Endothelial cell of umbilical vein (primary cell): ENCODE measurements around the gene CENPW. TPM values are rescaled to one million over a fixed set of nuclear protein-coding genes. Genes with fewer than 3 reads are reported as not detected.

ENCODE experiments used
- BruUV-seq: library from RNA; stranded (reverse); fragments of 400-500 nt; replicated peaks from 2 replicates; lab custom pipeline; 2021; lab: Mats Ljungman, UMichigan
- CTCF ChIA-PET: fragments of 300-600, 350-600 bp; sonication (Branson Sonifier 250); formaldehyde crosslinking; loops from one replicate; lab custom pipeline; 2021; ENCODE audit warnings: antibody characterized with exemption, inconsistent platforms; lab: Charles Lee
- POLR2A ChIA-PET: fragments of 300-600, 350-600 bp; sonication (Branson Sonifier 250); formaldehyde crosslinking; loops from one replicate; lab custom pipeline; 2021; ENCODE audit warnings: antibody characterized with exemption, inconsistent platforms; lab: Charles Lee
- DNase-seq: peaks from one replicate; pipeline ENCODE4 v3.0.0-alpha.2; 2011; ENCODE audit warnings: low read depth, low spot score
- FAIRE-seq: peaks from 2 replicates; lab custom pipeline; 2011; peaks lifted over from hg19 to GRCh38; lab: Jason Lieb, UNC
- H2AFZ ChIP-seq: 2 replicates; pipeline ENCODE4 v1.6.0; 2012; ENCODE audit warnings: low read depth, low read length, control low read depth, inconsistent platforms
- H3K27ac ChIP-seq: 2 replicates; pipeline ENCODE4 v1.5.1; 2011; ENCODE audit warnings: low read depth, mild to moderate bottlenecking, control low read depth, low read length, moderate library complexity; ENCODE audit not compliant: insufficient read depth
- H3K27me3 ChIP-seq, 2 experiments: 2 replicates each; pipeline versions ENCODE4 v1.6.0 to v1.6.1; 2011; ENCODE audit warnings: low read length in 2 of 2, mixed read lengths in 1 of 2; ENCODE audit not compliant: control insufficient read depth in 2 of 2, insufficient read depth in 2 of 2
- H3K36me3 ChIP-seq, 2 experiments: 2 replicates in 1 of 2; 3 replicates in 1 of 2; pipeline ENCODE4 v1.5.1; 2011; ENCODE audit warnings: low read length in 2 of 2, mild to moderate bottlenecking in 1 of 2, moderate library complexity in 1 of 2; ENCODE audit not compliant: control insufficient read depth in 2 of 2, insufficient read depth in 2 of 2; ENCODE audit errors: extremely low read depth in 1 of 2
- H3K4me1 ChIP-seq: 3 replicates; pipeline ENCODE4 v1.5.1; 2011; ENCODE audit warnings: mild to moderate bottlenecking, low read length; ENCODE audit not compliant: control insufficient read depth, insufficient read depth; ENCODE audit errors: extremely low read depth
- H3K4me2 ChIP-seq: 2 replicates; pipeline ENCODE4 v1.6.1; 2011; ENCODE audit warnings: low read length, control low read depth, mixed read lengths; ENCODE audit not compliant: insufficient read depth
- H3K4me3 ChIP-seq, 3 experiments: fragments of 200-600 bp in 1 of 3; sonication (generic), shearing (Covaris generic) in 1 of 3; replicated peaks in 1 of 3; 2 replicates each; pipeline ENCODE4 v1.5.1; 2011 to 2016; ENCODE audit warnings: control low read depth in 3 of 3, low read length in 3 of 3, mild to moderate bottlenecking in 2 of 3, inconsistent platforms in 1 of 3, low read depth in 1 of 3, moderate library complexity in 1 of 3; ENCODE audit not compliant: insufficient read depth in 1 of 3
- H3K79me2 ChIP-seq: 2 replicates; pipeline ENCODE4 v1.6.0; 2012; ENCODE audit warnings: low read length, inconsistent platforms; ENCODE audit not compliant: control insufficient read depth, insufficient read depth
- H3K9ac ChIP-seq: replicated peaks from 2 replicates; pipeline ENCODE3; 2011; ENCODE audit warnings: low read length, control low read depth; ENCODE audit not compliant: insufficient read depth; ENCODE audit errors: extremely low read depth
- H3K9me1 ChIP-seq: replicated peaks from 3 replicates; pipeline ENCODE4 v1.6.0; 2011; ENCODE audit warnings: mild to moderate bottlenecking, low read length; ENCODE audit not compliant: control insufficient read depth, insufficient read depth; ENCODE audit errors: extremely low read depth
- H3K9me3 ChIP-seq: replicated peaks from 2 replicates; pipeline ENCODE4 v1.5.1; 2012; ENCODE audit warnings: low read length, inconsistent platforms; ENCODE audit not compliant: control insufficient read depth, insufficient read depth
- H4K20me1 ChIP-seq: replicated peaks from 2 replicates; pipeline ENCODE3; 2011; ENCODE audit warnings: mild to moderate bottlenecking, low read length; ENCODE audit not compliant: control insufficient read depth, insufficient read depth; ENCODE audit errors: extremely low read depth
- CTCF ChIP-seq, 2 donors: IDR thresholded peaks; 1 replicate in 1 of 2; 2 replicates in 1 of 2; pipeline ENCODE4 v1.5.1; 2011; ENCODE audit warnings: low read length in 2 of 2, mild to moderate bottlenecking in 2 of 2, moderate library complexity in 2 of 2, control low read depth in 1 of 2, inconsistent platforms in 1 of 2, low read depth in 1 of 2; ENCODE audit not compliant: insufficient read depth in 1 of 2; ENCODE audit errors: extremely low read depth in 1 of 2
- EZH2 ChIP-seq: IDR thresholded peaks from 2 replicates; pipeline ENCODE4 v1.6.1; 2012; ENCODE audit warnings: borderline replicate concordance, low read depth, mild to moderate bottlenecking, moderate library complexity, low read length, inconsistent platforms; ENCODE audit not compliant: severe bottlenecking
- FOS ChIP-seq: IDR thresholded peaks from 2 replicates; pipeline ENCODE4 v1.6.1; 2011; ENCODE audit warnings: mild to moderate bottlenecking, low read length, moderate library complexity, borderline replicate concordance; ENCODE audit not compliant: insufficient read depth
- GATA2 ChIP-seq: IDR thresholded peaks from 2 replicates; pipeline ENCODE4 v1.7.0; 2011; ENCODE audit warnings: low read depth, mild to moderate bottlenecking, moderate library complexity, mixed read lengths, low read length; ENCODE audit not compliant: insufficient read length, insufficient read depth
- JUN ChIP-seq: IDR thresholded peaks from 2 replicates; pipeline ENCODE4 v1.6.1; 2011; ENCODE audit warnings: borderline replicate concordance, low read depth; ENCODE audit not compliant: insufficient read length, insufficient read depth
- MAX ChIP-seq: IDR thresholded peaks from 2 replicates; pipeline ENCODE4 v1.6.1; 2011; ENCODE audit not compliant: insufficient read depth, insufficient read length
- MYC ChIP-seq: IDR thresholded peaks from one replicate; pipeline ENCODE4 v1.6.1; 2011; ENCODE audit warnings: mild to moderate bottlenecking, low read depth, low read length
- POLR2A ChIP-seq: IDR thresholded peaks from 2 replicates; pipeline ENCODE4 v1.6.1; 2012; ENCODE audit warnings: low read depth, mild to moderate bottlenecking, control low read depth, low read length
- POLR2AphosphoS5 ChIP-seq: IDR thresholded peaks from 2 replicates; pipeline ENCODE4 v1.6.1; 2012; ENCODE audit warnings: low read depth, mild to moderate bottlenecking, control low read depth, low read length, moderate library complexity; ENCODE audit not compliant: insufficient read depth
- dilution Hi-C: fragments of 300-500 bp; cut with MboI; formaldehyde crosslinking; loops from one replicate; pipeline ENCODE4 v1.15.0; 2019; ENCODE audit warnings: low sequenced_read_pairs; ENCODE audit not compliant: extremely low pct_ligation_motif_present
- intact Hi-C: fragments of 100-400 bp; cut with micrococcal nuclease; formaldehyde crosslinking; loops from one replicate; pipeline ENCODE4 v1.10.0; 2022
- polyA plus RNA-seq, 4 experiments: library from polyadenylated mRNA; depleted of rRNA in 3 of 4; stranded (reverse) in 3 of 4; unstranded in 1 of 4; fragments of >200 nt; gene quantifications; 2 replicates each; pipeline versions ENCODE4 v1.2.1 to v1.2.3, GENCODE V29; 2011 to 2012; ENCODE audit warnings: missing spikeins in 1 of 4
- total RNA-seq: library from RNA; stranded (reverse); gene quantifications from 2 replicates; pipeline ENCODE4 v1.2.3, GENCODE V29; 2021

Gene CENPW
- total and polyA plus RNA-seq, 2 donors (not counting 3 experiments of a cell fraction or from before 2014, with no cell fraction given): 16.9 to 85.8 TPM

GRCh38 chr6:126293891-126294524 lies 45.9 kb upstream of the CENPW start:
- dilution Hi-C loops (no loop called here), intact Hi-C loops (no loop called here)
- Histone ChIP-seq H3K27ac (no peak overlapping the region), H3K36me3 (no peaks in the 10 kb centered on the region), H4K20me1 (no peaks in the 10 kb centered on the region), H3K9me1 (no peaks in the 10 kb centered on the region), H3K4me3 (no peak overlapping the region), H3K27me3 (peaks cover 0 to 2% of the 10 kb centered on the region in 2 experiments), H3K79me2 (no peaks in the 10 kb centered on the region), H2AFZ (no peak overlapping the region), H3K9ac (no peak overlapping the region), H3K4me2 (no peak overlapping the region), H3K9me3 (no peaks in the 10 kb centered on the region), H3K4me1 (no peaks in the 10 kb centered on the region)
- no peak for TF ChIP-seq POLR2AphosphoS5
- no peak for TF ChIP-seq EZH2
- no peak for TF ChIP-seq GATA2
- no peak for TF ChIP-seq CTCF (IDR thresholded peaks at IDR 0.05; ENCODE audit: extremely low read depth in 1 of 2, insufficient read depth in 1 of 2, low read depth in 1 of 2, low read length in 2 of 2)
- no peak for TF ChIP-seq JUN
- no peak for TF ChIP-seq FOS
- no peak for TF ChIP-seq MAX
- TF ChIP-seq POLR2A: no peak
- no peak for TF ChIP-seq MYC
- CTCF ChIA-PET: no interaction called here
- FAIRE-seq: no peak
- DNase-seq: no peak
- BruUV-seq: no TSS peak
- POLR2A ChIA-PET: no interaction called here
